ENCODE data around the gene PHB1.

Gene PHB1

GRCh38 chr17:49414622-49415350, at the start of gene PHB1:
TSS of gene PHB1 (minus strand) at chr17:49414882. CDS start at chr17:49413264, 1,618 bp downstream.
- H3K4me3 ChIP-seq, result peak within 1 kb of the TSS; percentile 84
- H3K4me1 ChIP-seq, result peaks cover 53% of the 10 kb centered on the region
- peak within 1 kb of the TSS; percentile 60 for H3K27ac ChIP-seq
- peak within 1 kb of the TSS; percentile 97 for H3K4me2 ChIP-seq
- peaks cover 8% of the 10 kb centered on the region; the same call in 1 of the 2 replicates for H4K20me1 ChIP-seq
- peaks cover 35% of the 10 kb centered on the region for H3K36me3 ChIP-seq
- TF ChIP-seq Cebpa-rat (IDR thresholded peaks at IDR 0.05), result no peak
- peaks cover 10% of the 10 kb centered on the region for H3K9me3 ChIP-seq
- no peaks in the 10 kb centered on the region for H3K27me3 ChIP-seq
- peak within 1 kb of the TSS; percentile 85 for H3K9ac ChIP-seq

DNA sequence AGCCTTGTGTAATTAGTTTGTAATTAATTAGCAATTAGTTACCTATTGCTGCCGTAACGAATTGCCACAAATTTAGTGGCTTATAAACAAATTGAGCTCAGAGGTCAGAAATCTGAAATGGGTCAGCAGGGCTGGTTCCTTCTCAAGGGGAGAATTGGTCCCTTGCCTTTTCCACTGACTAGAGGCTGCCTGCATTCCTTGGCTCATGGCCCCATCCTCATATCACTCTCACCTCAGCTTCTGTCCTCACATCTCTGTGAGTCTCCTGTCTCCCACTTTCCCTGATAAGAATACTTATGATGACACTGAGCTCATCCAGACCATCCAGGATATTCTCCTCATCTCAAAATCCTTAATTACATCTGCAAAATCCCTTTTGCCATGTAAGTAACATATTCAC, 49.4 kb upstream of the PHB1 start:
- H3K36me3 ChIP-seq, result no peaks in the 10 kb centered on the region
- H3K27me3 ChIP-seq, result 0 out of 2 replicates have a peak, but pooled peaks cover 3% of the 10 kb centered on the region
- no peak overlapping the region for H3K27ac ChIP-seq

DNA sequence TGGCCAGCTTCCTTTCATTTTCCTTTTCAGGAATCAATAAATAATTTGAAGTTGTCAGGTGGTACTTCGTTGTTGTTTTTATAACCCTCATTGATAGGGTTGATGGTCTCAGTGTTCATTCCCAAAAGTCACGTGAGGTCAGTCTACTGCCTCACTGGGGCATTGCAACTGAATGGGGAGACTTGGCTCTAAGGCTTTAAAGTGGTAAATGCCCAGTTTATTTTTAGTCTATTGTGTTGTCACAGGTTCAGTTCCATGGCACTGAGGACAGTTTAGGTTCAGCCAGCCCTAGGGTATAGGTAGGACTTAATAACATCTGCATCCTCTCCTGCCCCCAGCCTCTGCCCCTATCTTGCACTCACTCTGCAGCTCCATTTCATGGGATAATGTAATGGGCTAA, 46.9 kb upstream of the PHB1 start:
- H3K36me3 ChIP-seq, result no peaks in the 10 kb centered on the region
- H3K27me3 ChIP-seq, result peaks cover 16% of the 10 kb centered on the region; the same call in 1 of the 2 replicates
- H3K4me2 ChIP-seq, result peak overlapping the region; percentile 55
- H3K9me3 ChIP-seq, result peaks cover 9% of the 10 kb centered on the region
- H4K20me1 ChIP-seq, result no peaks in the 10 kb centered on the region
- H3K27ac ChIP-seq, result no peak overlapping the region
- H3K9ac ChIP-seq, result 0 out of 2 replicates have a peak overlapping the region, but pooled peaks have one; percentile 5
- TF ChIP-seq Cebpa-rat (IDR thresholded peaks at IDR 0.05), result no peak
- peaks cover 23% of the 10 kb centered on the region for H3K4me1 ChIP-seq
- H3K4me3 ChIP-seq, result no peak overlapping the region

More for the DNA sequence above, 49.4 kb upstream of the PHB1 start:
- H3K9ac ChIP-seq, result no peak overlapping the region
- no peak for TF ChIP-seq Cebpa-rat (IDR thresholded peaks at IDR 0.05)
- H3K4me3 ChIP-seq, result no peak overlapping the region
- peaks cover 17% of the 10 kb centered on the region for H3K4me1 ChIP-seq
- peaks cover 9% of the 10 kb centered on the region for H3K9me3 ChIP-seq
- no peak overlapping the region for H3K4me2 ChIP-seq
- no peaks in the 10 kb centered on the region for H4K20me1 ChIP-seq

DNA sequence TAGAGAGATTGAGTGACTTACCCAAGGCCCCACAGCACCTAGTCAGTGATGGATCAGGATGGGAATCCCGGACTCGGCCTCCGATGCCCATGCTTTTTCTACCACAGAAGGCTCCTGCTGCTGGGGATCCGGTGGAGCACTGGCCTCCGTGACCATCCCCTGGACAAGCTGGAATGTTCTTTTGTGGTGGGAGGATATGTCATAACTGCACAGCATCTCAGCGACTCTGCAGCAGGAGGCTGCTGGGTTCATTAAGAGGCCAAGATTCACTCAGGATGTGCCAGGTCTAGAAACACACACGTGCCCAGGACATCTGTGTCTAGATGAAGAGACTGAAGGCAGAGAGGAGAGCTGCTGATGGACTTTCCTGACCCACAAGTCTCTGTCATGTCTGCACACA, 45.7 kb upstream of the PHB1 start:
- Histone ChIP-seq H3K27me3 (peaks cover 16% of the 10 kb centered on the region; the same call in 1 of the 2 replicates), H3K27ac (no peak overlapping the region), H3K36me3 (no peaks in the 10 kb centered on the region), H3K4me1 (peaks cover 33% of the 10 kb centered on the region), H3K4me3 (no peak overlapping the region), H3K9me3 (peaks cover 9% of the 10 kb centered on the region), H4K20me1 (no peaks in the 10 kb centered on the region), H3K4me2 (peak overlapping the region; percentile 55), H3K9ac (no peak overlapping the region)
- TF ChIP-seq Cebpa-rat (IDR thresholded peaks at IDR 0.05), result no peak

DNA sequence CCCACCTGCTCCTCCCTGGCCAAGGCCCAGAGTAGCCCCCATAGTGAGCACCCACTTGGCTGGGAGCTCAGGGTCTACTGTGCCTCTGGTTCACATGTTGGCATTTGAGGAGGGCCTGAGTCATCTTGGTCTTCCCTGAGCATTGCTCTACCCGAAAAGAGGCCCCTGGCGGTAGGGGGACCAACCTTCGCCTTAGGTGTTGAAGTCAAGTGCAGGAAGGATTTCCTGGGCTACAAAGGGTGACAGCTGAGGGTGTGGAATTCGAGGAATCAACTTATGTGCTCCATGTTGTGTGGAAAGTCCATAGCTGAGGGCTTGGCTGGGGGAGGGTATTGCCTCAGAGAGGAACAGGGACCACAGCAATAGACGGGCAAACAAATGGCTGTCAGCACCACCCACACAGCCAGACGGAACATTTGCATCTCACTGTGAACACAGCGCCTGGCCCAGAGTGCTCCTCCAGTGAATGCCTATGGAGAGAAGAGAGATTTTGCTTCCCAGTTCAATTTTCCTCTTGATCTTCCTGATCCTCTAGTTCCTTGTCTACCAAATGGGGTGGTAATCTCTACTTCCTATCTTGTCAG, 44.8 kb upstream of the PHB1 start:
- peaks cover 9% of the 10 kb centered on the region for H3K9me3 ChIP-seq
- no peaks in the 10 kb centered on the region for H3K36me3 ChIP-seq
- no peak for TF ChIP-seq Cebpa-rat (IDR thresholded peaks at IDR 0.05)
- no peak overlapping the region for H3K27ac ChIP-seq
- peaks cover 33% of the 10 kb centered on the region for H3K4me1 ChIP-seq
- H3K4me2 ChIP-seq, result no peak overlapping the region
- no peak overlapping the region for H3K4me3 ChIP-seq
- no peak overlapping the region for H3K9ac ChIP-seq
- peaks cover 16% of the 10 kb centered on the region; the same call in 1 of the 2 replicates for H3K27me3 ChIP-seq
- no peaks in the 10 kb centered on the region for H4K20me1 ChIP-seq

GRCh38 chr17:49457564-49458535, 43.2 kb upstream of the PHB1 start:
- TF ChIP-seq Cebpa-rat (IDR thresholded peaks at IDR 0.05), result no peak
- Histone ChIP-seq H4K20me1 (no peaks in the 10 kb centered on the region), H3K4me3 (no peak overlapping the region), H3K9me3 (no peaks in the 10 kb centered on the region), H3K4me2 (no peak overlapping the region), H3K36me3 (no peaks in the 10 kb centered on the region), H3K27ac (no peak overlapping the region), H3K4me1 (peaks cover 33% of the 10 kb centered on the region), H3K27me3 (peaks cover 16% of the 10 kb centered on the region; the same call in 1 of the 2 replicates), H3K9ac (no peak overlapping the region)

DNA sequence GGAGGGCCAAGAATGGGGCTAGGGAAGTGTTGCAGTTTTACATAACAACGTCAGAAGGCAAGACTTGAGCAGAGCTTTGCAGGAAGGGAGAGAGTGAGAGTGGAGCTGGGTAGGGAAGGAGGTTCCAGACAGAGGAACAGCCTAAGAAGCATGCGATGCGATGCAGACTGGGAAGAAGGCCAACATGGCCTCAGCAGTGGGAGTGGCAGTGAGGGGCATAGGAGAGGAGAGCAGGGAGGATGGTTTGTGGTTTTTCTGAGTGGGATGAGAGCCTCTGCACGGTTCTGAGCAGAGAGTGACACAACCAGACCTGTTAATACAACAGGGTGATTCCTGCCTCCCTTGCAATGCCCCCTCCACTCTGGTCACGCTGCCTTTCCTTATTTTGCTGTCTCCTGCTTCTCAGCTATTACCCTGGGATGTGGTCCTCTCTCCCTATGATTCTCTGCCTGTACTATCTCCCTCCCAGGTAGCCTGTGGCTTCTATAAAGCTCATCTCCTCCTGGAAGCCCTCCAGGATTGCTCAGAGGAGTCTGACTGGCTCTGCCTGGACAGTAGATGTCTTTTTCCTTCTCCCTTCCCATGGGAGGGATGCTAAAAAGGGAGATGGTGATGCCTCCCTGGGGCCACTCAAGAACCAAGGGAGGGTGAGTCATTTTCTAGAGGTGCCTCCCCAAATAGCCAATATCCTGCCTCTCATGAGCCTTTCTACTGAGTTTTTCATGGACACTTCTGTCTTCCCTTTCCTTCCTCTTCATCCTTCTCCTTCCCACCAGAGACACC, 41.7 kb upstream of the PHB1 start:
- Histone ChIP-seq H3K27ac (no peak overlapping the region), H3K4me2 (peak overlapping the region; percentile 56), H3K4me1 (peaks cover 38% of the 10 kb centered on the region), H3K27me3 (peaks cover 16% of the 10 kb centered on the region; the same call in 1 of the 2 replicates), H3K36me3 (no peaks in the 10 kb centered on the region), H4K20me1 (no peaks in the 10 kb centered on the region), H3K9ac (no peak overlapping the region), H3K4me3 (no peak overlapping the region), H3K9me3 (no peaks in the 10 kb centered on the region)
- TF ChIP-seq Cebpa-rat (IDR thresholded peaks at IDR 0.05), result no peak

- H3K36me3 ChIP-seq, result no peaks in the 10 kb centered on the region
- H3K9ac ChIP-seq, result no peak overlapping the region
- H4K20me1 ChIP-seq, result no peaks in the 10 kb centered on the region
- H3K27ac ChIP-seq, result no peak overlapping the region
- H3K27me3 ChIP-seq, result peaks cover 16% of the 10 kb centered on the region; the same call in 1 of the 2 replicates
- no peaks in the 10 kb centered on the region for H3K9me3 ChIP-seq
- no peak overlapping the region for H3K4me3 ChIP-seq
- peaks cover 38% of the 10 kb centered on the region for H3K4me1 ChIP-seq
- H3K4me2 ChIP-seq, result no peak overlapping the region
- TF ChIP-seq Cebpa-rat (IDR thresholded peaks at IDR 0.05), result no peak
Observed at GRCh38 chr17:49455272-49455861, 40.7 kb upstream of the PHB1 start.

Data from BLaER1 (cell line).